ENCODE data around the gene C16orf87.

Gene C16orf87

DNA sequence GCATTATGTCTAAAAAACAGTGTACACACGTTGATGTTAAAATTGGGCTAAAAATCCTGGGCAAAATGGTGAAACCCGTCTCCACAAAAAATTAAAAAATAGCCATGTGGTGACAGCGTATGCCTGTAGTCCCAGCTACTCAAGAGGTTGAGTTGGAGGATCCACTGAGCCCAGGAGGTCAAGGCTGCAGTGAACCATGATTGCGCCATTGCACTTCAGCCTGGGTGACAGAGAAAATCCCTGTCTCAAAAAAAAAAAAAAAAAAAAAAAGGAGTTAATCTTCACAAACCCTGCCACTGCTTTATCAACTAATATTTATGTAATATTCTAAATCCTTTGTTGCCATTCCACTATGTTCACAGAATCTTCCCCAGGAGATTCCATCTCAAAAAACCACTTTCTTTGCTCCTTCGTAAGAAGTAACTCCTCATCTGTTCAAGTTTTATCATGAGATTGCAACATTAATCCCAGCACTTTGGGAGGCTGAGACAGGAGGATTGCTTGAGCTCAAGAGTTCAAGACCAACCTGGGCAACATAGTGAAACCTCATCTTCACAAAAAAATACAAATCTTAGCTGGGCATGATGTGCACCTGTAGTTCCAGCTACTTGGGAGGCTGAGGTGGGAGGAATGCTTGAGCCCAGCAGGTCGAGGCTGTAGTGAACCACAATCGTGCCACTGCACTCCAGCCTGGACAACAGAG, 1.9 kb upstream of the C16orf87 start:
- H4K91ac ChIP-seq (ENCODE audit: low read length): no peak overlapping the region
- H2BK15ac ChIP-seq (ENCODE audit: low read depth, poor library complexity, severe bottlenecking): peak overlapping the region; percentile 94
- no peak overlapping the region for H2BK12ac ChIP-seq (ENCODE audit: low read length in 2 of 2)
- H3K23ac ChIP-seq (ENCODE audit: low read length in 2 of 2): no peak overlapping the region
- H2AK5ac ChIP-seq (ENCODE audit: low read length, severe bottlenecking): no peak overlapping the region
- no peak overlapping the region for H2BK120ac ChIP-seq (ENCODE audit: low read depth, low read length)
- H3K79me1 ChIP-seq (replicated peaks; ENCODE audit: low read length, poor library complexity, severe bottlenecking): no peaks in the 10 kb centered on the region
- H3K9ac ChIP-seq (ENCODE audit: low read length): no peak overlapping the region
- no peak overlapping the region for H3K4me3 ChIP-seq (ENCODE audit: insufficient read depth in 1 of 2, low read depth in 1 of 2, low read length in 2 of 2)
- H3K27ac ChIP-seq (ENCODE audit: low read length, poor library complexity, severe bottlenecking): no peak overlapping the region
- WGBS: 93% methylated on average over 7 of the region's 7 CpGs
- H3K18ac ChIP-seq (ENCODE audit: low read depth in 1 of 2, low read length in 2 of 2): no peak overlapping the region
- H4K8ac ChIP-seq (ENCODE audit: low read length): no peak overlapping the region
- no peak overlapping the region for H2AFZ ChIP-seq (ENCODE audit: low read depth, low read length)
- no peak overlapping the region for H3K14ac ChIP-seq (ENCODE audit: low read length in 2 of 2)
- no peaks in the 10 kb centered on the region for H3K36me3 ChIP-seq (ENCODE audit: control insufficient read depth in 1 of 2, insufficient read depth in 2 of 2, low read depth in 1 of 2, low read length in 2 of 2)
- H3K4me2 ChIP-seq (ENCODE audit: low read length, poor library complexity, severe bottlenecking): no peak overlapping the region
- no peak overlapping the region for H3K4ac ChIP-seq (ENCODE audit: low read depth in 1 of 2, low read length in 2 of 2)
- peaks cover 5% of the 10 kb centered on the region for H3K4me1 ChIP-seq (ENCODE audit: control insufficient read depth, insufficient read depth, low read depth, low read length)
- no peaks in the 10 kb centered on the region for H3K27me3 ChIP-seq (ENCODE audit: control insufficient read depth in 1 of 2, insufficient read depth in 1 of 2, low read length in 2 of 2)
- H2BK5ac ChIP-seq (ENCODE audit: low read depth, low read length, poor library complexity, severe bottlenecking): no peak overlapping the region
- no peaks in the 10 kb centered on the region for H3K9me3 ChIP-seq (ENCODE audit: control insufficient read depth, low read length)
- DNase-seq: no peak

DNA sequence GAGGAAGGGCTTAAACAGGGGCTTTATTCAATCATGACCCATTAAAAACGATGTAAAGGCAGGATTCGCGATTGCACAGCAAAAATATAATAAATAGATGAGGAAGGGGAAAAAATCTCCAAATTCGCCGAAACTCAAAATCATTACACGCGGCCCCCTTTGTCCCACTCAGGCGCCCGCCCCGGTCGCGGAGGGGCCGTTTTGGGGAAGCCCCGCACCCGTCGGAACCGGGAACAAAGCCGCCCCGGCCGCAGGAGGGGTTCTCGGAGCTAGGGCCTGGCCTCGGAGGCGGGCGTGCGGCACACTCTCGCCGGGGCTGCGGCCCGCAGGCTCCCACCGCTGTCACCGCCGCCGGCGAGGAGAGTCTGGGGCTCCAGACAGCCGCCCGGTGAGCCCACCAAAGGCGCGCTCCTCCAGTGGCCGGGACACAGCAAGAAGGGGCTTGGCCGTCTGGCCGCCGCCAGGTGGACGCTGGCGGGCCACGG, 521 bp downstream of the C16orf87 start:
- Histone ChIP-seq H3K18ac (ENCODE audit: low read depth in 1 of 2, low read length in 2 of 2) (peak overlapping the region; percentile 41 to 58), H2BK5ac (ENCODE audit: low read depth, low read length, poor library complexity, severe bottlenecking) (peak overlapping the region; percentile 76), H3K4ac (ENCODE audit: low read depth in 1 of 2, low read length in 2 of 2) (peak overlapping the region; percentile 91), H3K9me3 (ENCODE audit: control insufficient read depth, low read length) (no peaks in the 10 kb centered on the region), H3K27ac (ENCODE audit: low read length, poor library complexity, severe bottlenecking) (peak overlapping the region; percentile 56), H2AK5ac (ENCODE audit: low read length, severe bottlenecking) (no peak overlapping the region), H3K4me1 (ENCODE audit: control insufficient read depth, insufficient read depth, low read depth, low read length) (peaks cover 5% of the 10 kb centered on the region), H3K36me3 (ENCODE audit: control insufficient read depth in 1 of 2, insufficient read depth in 2 of 2, low read depth in 1 of 2, low read length in 2 of 2) (no peaks in the 10 kb centered on the region), H3K79me1 (replicated peaks; ENCODE audit: low read length, poor library complexity, severe bottlenecking) (no peaks in the 10 kb centered on the region), H2AFZ (ENCODE audit: low read depth, low read length) (peak overlapping the region; percentile 29), H2BK15ac (ENCODE audit: low read depth, poor library complexity, severe bottlenecking) (peak overlapping the region; percentile 89), H3K23ac (ENCODE audit: low read length in 2 of 2) (no peak overlapping the region), H3K4me2 (ENCODE audit: low read length, poor library complexity, severe bottlenecking) (peak overlapping the region; percentile 74), H4K91ac (ENCODE audit: low read length) (peak overlapping the region; percentile 83), H3K9ac (ENCODE audit: low read length) (peak overlapping the region; percentile 94), H3K4me3 (ENCODE audit: insufficient read depth in 1 of 2, low read depth in 1 of 2, low read length in 2 of 2) (peak overlapping the region; percentile 78 to 87), H3K27me3 (ENCODE audit: control insufficient read depth in 1 of 2, insufficient read depth in 1 of 2, low read length in 2 of 2) (no peaks in the 10 kb centered on the region), H2BK12ac (ENCODE audit: low read length in 2 of 2) (no peak overlapping the region), H4K8ac (ENCODE audit: low read length) (no peak overlapping the region), H2BK120ac (ENCODE audit: low read depth, low read length) (peak overlapping the region; percentile 98), H3K14ac (ENCODE audit: low read length in 2 of 2) (peak overlapping the region; percentile 55 to 92)
- under 1% methylated on average over 18 of the region's 45 CpGs for WGBS
- no peak for DNase-seq

DNA sequence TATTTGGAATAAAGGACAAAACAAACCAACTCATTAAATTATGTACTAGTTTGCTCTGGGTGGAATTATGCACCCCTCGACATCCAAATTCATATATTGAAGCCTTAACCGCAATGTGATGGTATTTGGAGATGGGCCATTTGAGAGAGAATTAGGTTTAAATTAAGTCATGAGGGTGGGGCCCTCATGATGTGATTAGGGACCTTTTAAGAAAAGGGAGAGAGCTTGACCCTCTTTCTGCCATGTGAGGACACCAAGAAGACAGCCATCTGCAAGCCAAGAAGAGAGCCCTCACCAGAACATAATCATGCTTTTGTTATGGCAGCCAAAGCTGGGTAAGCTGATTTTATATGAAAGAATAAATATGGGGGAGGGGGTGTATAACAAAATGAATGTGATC, 2.0 kb downstream of the C16orf87 start:
- Histone ChIP-seq H4K91ac (ENCODE audit: low read length) (no peak overlapping the region), H3K4me1 (ENCODE audit: control insufficient read depth, insufficient read depth, low read depth, low read length) (peaks cover 5% of the 10 kb centered on the region), H3K14ac (ENCODE audit: low read length in 2 of 2) (no peak overlapping the region), H3K9ac (ENCODE audit: low read length) (peak overlapping the region; percentile 94), H2BK5ac (ENCODE audit: low read depth, low read length, poor library complexity, severe bottlenecking) (no peak overlapping the region), H3K27ac (ENCODE audit: low read length, poor library complexity, severe bottlenecking) (no peak overlapping the region), H3K4me2 (ENCODE audit: low read length, poor library complexity, severe bottlenecking) (no peak overlapping the region), H3K27me3 (ENCODE audit: control insufficient read depth in 1 of 2, insufficient read depth in 1 of 2, low read length in 2 of 2) (no peaks in the 10 kb centered on the region), H3K4ac (ENCODE audit: low read depth in 1 of 2, low read length in 2 of 2) (no peak overlapping the region), H3K79me1 (replicated peaks; ENCODE audit: low read length, poor library complexity, severe bottlenecking) (no peaks in the 10 kb centered on the region), H3K18ac (ENCODE audit: low read depth in 1 of 2, low read length in 2 of 2) (no peak overlapping the region), H2AK5ac (ENCODE audit: low read length, severe bottlenecking) (no peak overlapping the region), H2AFZ (ENCODE audit: low read depth, low read length) (no peak overlapping the region), H3K36me3 (ENCODE audit: control insufficient read depth in 1 of 2, insufficient read depth in 2 of 2, low read depth in 1 of 2, low read length in 2 of 2) (no peaks in the 10 kb centered on the region), H4K8ac (ENCODE audit: low read length) (no peak overlapping the region), H3K9me3 (ENCODE audit: control insufficient read depth, low read length) (no peaks in the 10 kb centered on the region), H3K4me3 (ENCODE audit: insufficient read depth in 1 of 2, low read depth in 1 of 2, low read length in 2 of 2) (peak overlapping the region in 1 of 2 experiments; percentile 87), H3K23ac (ENCODE audit: low read length in 2 of 2) (no peak overlapping the region), H2BK15ac (ENCODE audit: low read depth, poor library complexity, severe bottlenecking) (no peak overlapping the region), H2BK120ac (ENCODE audit: low read depth, low read length) (peak overlapping the region; percentile 61), H2BK12ac (ENCODE audit: low read length in 2 of 2) (peak overlapping the region in 1 of 2 experiments; percentile 39)
- no peak for DNase-seq
- WGBS: 100% methylated on average over 2 of the region's 2 CpGs

DNA sequence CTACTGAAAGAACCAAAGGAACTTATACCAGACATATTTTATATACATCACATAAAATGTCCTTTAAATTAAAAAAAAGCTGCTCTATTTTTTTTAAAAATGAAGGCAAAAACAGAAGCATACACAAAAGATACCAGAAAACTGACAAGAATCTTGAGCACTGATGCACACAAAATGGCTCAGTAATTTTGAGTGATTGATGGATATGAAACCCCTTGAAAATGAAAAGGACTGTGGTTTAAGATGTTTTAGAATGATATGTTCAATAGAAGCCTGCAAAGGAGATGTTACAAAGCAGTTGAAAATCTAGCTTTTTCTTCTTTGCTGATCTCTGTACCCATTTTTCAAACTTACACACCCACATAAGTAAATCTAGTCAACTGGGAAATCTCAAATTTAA, 2.7 kb downstream of the C16orf87 start:
- Histone ChIP-seq H2BK15ac (ENCODE audit: low read depth, poor library complexity, severe bottlenecking) (no peak overlapping the region), H2AFZ (ENCODE audit: low read depth, low read length) (no peak overlapping the region), H3K4ac (ENCODE audit: low read depth in 1 of 2, low read length in 2 of 2) (no peak overlapping the region), H3K23ac (ENCODE audit: low read length in 2 of 2) (no peak overlapping the region), H3K4me1 (ENCODE audit: control insufficient read depth, insufficient read depth, low read depth, low read length) (peaks cover 4% of the 10 kb centered on the region), H3K9ac (ENCODE audit: low read length) (no peak overlapping the region), H3K27ac (ENCODE audit: low read length, poor library complexity, severe bottlenecking) (no peak overlapping the region), H3K4me3 (ENCODE audit: insufficient read depth in 1 of 2, low read depth in 1 of 2, low read length in 2 of 2) (no peak overlapping the region), H3K18ac (ENCODE audit: low read depth in 1 of 2, low read length in 2 of 2) (no peak overlapping the region), H2BK5ac (ENCODE audit: low read depth, low read length, poor library complexity, severe bottlenecking) (no peak overlapping the region), H3K36me3 (ENCODE audit: control insufficient read depth in 1 of 2, insufficient read depth in 2 of 2, low read depth in 1 of 2, low read length in 2 of 2) (peaks cover 0 to 4% of the 10 kb centered on the region in 2 experiments), H3K27me3 (ENCODE audit: control insufficient read depth in 1 of 2, insufficient read depth in 1 of 2, low read length in 2 of 2) (no peaks in the 10 kb centered on the region), H3K14ac (ENCODE audit: low read length in 2 of 2) (no peak overlapping the region), H3K9me3 (ENCODE audit: control insufficient read depth, low read length) (no peaks in the 10 kb centered on the region), H4K91ac (ENCODE audit: low read length) (no peak overlapping the region), H2BK120ac (ENCODE audit: low read depth, low read length) (no peak overlapping the region), H3K4me2 (ENCODE audit: low read length, poor library complexity, severe bottlenecking) (no peak overlapping the region), H4K8ac (ENCODE audit: low read length) (no peak overlapping the region), H2AK5ac (ENCODE audit: low read length, severe bottlenecking) (no peak overlapping the region), H3K79me1 (replicated peaks; ENCODE audit: low read length, poor library complexity, severe bottlenecking) (no peaks in the 10 kb centered on the region), H2BK12ac (ENCODE audit: low read length in 2 of 2) (no peak overlapping the region)
- no peak for DNase-seq
